H9 (cell line): Measurements from ENCODE around the gene ERFL. TPM values are rescaled to one million over a fixed set of nuclear protein-coding genes. Genes with fewer than 3 reads are reported as not detected.

Experiments used
- DNase-seq: peaks from one replicate; pipeline ENCODE4 v3.0.0-alpha.2; 2017
- H2AFZ ChIP-seq: one replicate; pipeline ENCODE4 v1.6.1; 2013; ENCODE audit warnings: mild to moderate bottlenecking, low read length, control low read depth, moderate library complexity
- H2AK5ac ChIP-seq: 2 replicates; pipeline ENCODE4 v1.6.1; 2013; ENCODE audit warnings: low read length, control low read depth, mixed read lengths; ENCODE audit not compliant: insufficient read length
- H2BK120ac ChIP-seq: one replicate; pipeline ENCODE4 v1.6.1; 2013; ENCODE audit warnings: low read depth, mild to moderate bottlenecking, low read length, control low read depth, inconsistent platforms; ENCODE audit not compliant: poor library complexity, severe bottlenecking
- H2BK12ac ChIP-seq: 2 replicates; pipeline ENCODE4 v1.6.1; 2013; ENCODE audit warnings: low read length, control low read depth, mixed read lengths, low read depth; ENCODE audit not compliant: insufficient read length
- H2BK15ac ChIP-seq: 2 replicates; pipeline ENCODE4 v1.6.1; 2013; ENCODE audit warnings: low read depth, low read length, control low read depth
- H2BK20ac ChIP-seq: one replicate; pipeline ENCODE4 v1.6.1; 2013; ENCODE audit warnings: low read depth, mild to moderate bottlenecking, low read length, control low read depth, inconsistent platforms; ENCODE audit not compliant: poor library complexity, severe bottlenecking
- H2BK5ac ChIP-seq: 2 replicates; pipeline ENCODE4 v1.6.1; 2013; ENCODE audit warnings: low read length, control low read depth, mixed read lengths; ENCODE audit not compliant: insufficient read length
- H3K14ac ChIP-seq: 2 replicates; pipeline ENCODE4 v1.6.1; 2013; ENCODE audit warnings: low read length, control low read depth; ENCODE audit not compliant: insufficient read depth
- H3K18ac ChIP-seq: 2 replicates; pipeline ENCODE4 v1.6.1; 2013; ENCODE audit warnings: low read depth, mild to moderate bottlenecking, mixed read lengths, low read length, control low read depth; ENCODE audit not compliant: insufficient read length
- H3K23ac ChIP-seq: 2 replicates; pipeline ENCODE4 v1.6.1; 2013; ENCODE audit warnings: low read length, control low read depth, mixed read lengths, low read depth; ENCODE audit not compliant: insufficient read length
- H3K23me2 ChIP-seq: 2 replicates; pipeline ENCODE4 v1.6.1; 2013; ENCODE audit warnings: low read depth, mild to moderate bottlenecking, mixed read lengths, low read length, control low read depth; ENCODE audit not compliant: insufficient read length, poor library complexity, severe bottlenecking
- H3K27ac ChIP-seq: 2 replicates; pipeline ENCODE4 v1.5.1; 2013; ENCODE audit warnings: low read length, control low read depth, mixed read lengths, low read depth; ENCODE audit not compliant: insufficient read length
- H3K27me3 ChIP-seq: 2 replicates; pipeline ENCODE4 v1.6.1; 2013; ENCODE audit warnings: low read length, control low read depth, inconsistent platforms; ENCODE audit not compliant: insufficient read depth
- H3K4ac ChIP-seq: 2 replicates; pipeline ENCODE4 v1.6.1; 2013; ENCODE audit warnings: low read depth, mild to moderate bottlenecking, control low read depth, inconsistent platforms, low read length, moderate library complexity
- H3K4me1 ChIP-seq: 2 replicates; pipeline ENCODE4 v1.6.1; 2013; ENCODE audit warnings: low read length, control low read depth, inconsistent platforms; ENCODE audit not compliant: insufficient read depth
- H3K4me2 ChIP-seq: 2 replicates; pipeline ENCODE4 v1.6.1; 2013; ENCODE audit warnings: low read length, control low read depth, mixed read lengths; ENCODE audit not compliant: insufficient read length, insufficient read depth
- H3K56ac ChIP-seq: 2 replicates; pipeline ENCODE4 v1.6.1; 2013; ENCODE audit warnings: low read depth, mild to moderate bottlenecking, mixed read lengths, low read length, control low read depth; ENCODE audit not compliant: insufficient read length
- H3K79me1 ChIP-seq: 2 replicates; pipeline ENCODE4 v1.6.1; 2013; ENCODE audit warnings: low read depth, mild to moderate bottlenecking, moderate library complexity, low read length, control low read depth, inconsistent platforms; ENCODE audit not compliant: insufficient read depth, poor library complexity, severe bottlenecking
- H3K79me2 ChIP-seq: 2 replicates; pipeline ENCODE4 v1.6.1; 2013; ENCODE audit warnings: low read length, control low read depth, inconsistent platforms; ENCODE audit not compliant: insufficient read depth
- H3K9ac ChIP-seq: 2 replicates; pipeline ENCODE4 v1.6.1; 2013; ENCODE audit warnings: low read length, control low read depth, mixed read lengths; ENCODE audit not compliant: insufficient read length; ENCODE audit errors: extremely low read depth
- H3K9me3 ChIP-seq: one replicate; pipeline ENCODE4 v1.6.1; 2013; ENCODE audit warnings: low read depth, low read length, inconsistent platforms; ENCODE audit not compliant: control insufficient read depth
- H3T11ph ChIP-seq: one replicate; pipeline ENCODE4 v1.6.1; 2013; ENCODE audit warnings: mild to moderate bottlenecking, low read length, control low read depth, inconsistent platforms
- H4K20me1 ChIP-seq: one replicate; pipeline ENCODE4 v1.6.1; 2013; ENCODE audit not compliant: control insufficient read depth, insufficient read length, insufficient read depth
- H4K5ac ChIP-seq: 2 replicates; pipeline ENCODE4 v1.6.1; 2013; ENCODE audit warnings: low read depth, mild to moderate bottlenecking, mixed read lengths, low read length, control low read depth; ENCODE audit not compliant: insufficient read length
- H4K8ac ChIP-seq: replicated peaks from 2 replicates; pipeline ENCODE4 v1.6.1; 2013; ENCODE audit warnings: low read length, control low read depth, mixed read lengths, low read depth; ENCODE audit not compliant: insufficient read length
- H4K91ac ChIP-seq: 2 replicates; pipeline ENCODE4 v1.6.1; 2013; ENCODE audit warnings: low read depth, mild to moderate bottlenecking, moderate library complexity, mixed read lengths, low read length, control low read depth; ENCODE audit not compliant: insufficient read length
- H3K27ac Mint-ChIP-seq, 3 experiments: 2 replicates in 2 of 3; 3 replicates in 1 of 3; pipeline ENCODE4 v1.8.0; 2020 to 2021; ENCODE audit warnings: mixed read lengths in 3 of 3, mild to moderate bottlenecking in 1 of 3, moderate library complexity in 1 of 3
- H3K27me3 Mint-ChIP-seq: 2 replicates; pipeline ENCODE4 v1.8.0; 2021; ENCODE audit warnings: low read depth, mild to moderate bottlenecking, moderate library complexity, mixed read lengths
- H3K36me3 Mint-ChIP-seq, 3 experiments: 2 replicates in 2 of 3; 3 replicates in 1 of 3; pipeline ENCODE4 v1.8.0; 2020 to 2021; ENCODE audit warnings: low read depth in 3 of 3, mixed read lengths in 3 of 3; ENCODE audit not compliant: insufficient read depth in 1 of 3
- H3K4me1 Mint-ChIP-seq, 2 experiments: 2 replicates each; pipeline ENCODE4 v1.8.0; 2020; ENCODE audit warnings: mixed read lengths in 2 of 2
- H3K4me3 Mint-ChIP-seq, 2 experiments: 2 replicates in 1 of 2; 3 replicates in 1 of 2; pipeline ENCODE4 v1.8.0; 2020 to 2021; ENCODE audit warnings: mild to moderate bottlenecking in 2 of 2, mixed read lengths in 2 of 2, moderate library complexity in 1 of 2
- H3K9me3 Mint-ChIP-seq, 2 experiments: 2 replicates in 1 of 2; 3 replicates in 1 of 2; pipeline ENCODE4 v1.8.0; 2020; ENCODE audit warnings: mild to moderate bottlenecking in 2 of 2, mixed read lengths in 2 of 2, moderate library complexity in 1 of 2
- CTCF ChIP-seq: fragments of 200-600 bp; sonication (generic); conservative IDR thresholded peaks from 3 replicates; pipeline ENCODE4 v1.8.0; 2021; ENCODE audit warnings: antibody characterized with exemption, mild to moderate bottlenecking
- WGBS: extraction: QIAGEN DNeasy Blood & Tissue Kit; methylation state at CpG from one replicate; pipeline ENCODE4 v1.1.7; 2013; ENCODE audit warnings: missing lambda C conversion rate, low lambda C conversion rate, mixed read lengths; ENCODE audit not compliant: insufficient read length; ENCODE audit errors: extremely low coverage; 5-methylcytosine and 5-hydroxymethylcytosine counted together
- total RNA-seq: library from RNA; stranded (reverse); gene quantifications from 2 replicates; pipeline ENCODE4 v1.2.1, GENCODE V29; 2021

ERFL gene
- total RNA-seq, 1 experiment from 2014 or later, result 0.22 TPM

- DNase-seq, result peak; percentile 17
- Histone ChIP-seq H3K27me3 (no peaks in the 10 kb centered on the region), H2BK20ac (no peak overlapping the region), H2AFZ (no peak overlapping the region), H3T11ph (no peak overlapping the region), H3K9me3 (no peaks in the 10 kb centered on the region), H3K9ac (no peak overlapping the region), H2BK12ac (no peak overlapping the region), H4K5ac (no peak overlapping the region), H3K4me2 (no peak overlapping the region), H4K8ac (no peak overlapping the region), H3K23me2 (no peaks in the 10 kb centered on the region), H3K56ac (no peak overlapping the region), H2BK15ac (no peak overlapping the region), H2BK120ac (no peak overlapping the region), H3K14ac (no peak overlapping the region), H2AK5ac (no peak overlapping the region), H3K27ac (no peak overlapping the region), H4K91ac (no peak overlapping the region), H3K79me1 (no peaks in the 10 kb centered on the region), H3K79me2 (no peaks in the 10 kb centered on the region), H2BK5ac (no peak overlapping the region), H3K18ac (no peak overlapping the region), H3K23ac (no peak overlapping the region), H3K4me1 (no peaks in the 10 kb centered on the region), H4K20me1 (no peaks in the 10 kb centered on the region), H3K4ac (no peak overlapping the region)
- WGBS, result no CpG with 5 or more reads among the region's 22 CpGs
- no peaks in the 10 kb centered on the region; the same call in 1 of the 2 replicates for H3K27me3 Mint-ChIP-seq
- TF ChIP-seq CTCF, result no peak
- H3K9me3 Mint-ChIP-seq, result no peaks in the 10 kb centered on the region
- no peaks in the 10 kb centered on the region for H3K4me1 Mint-ChIP-seq
- no peak overlapping the region for H3K27ac Mint-ChIP-seq
- no peak overlapping the region for H3K4me3 Mint-ChIP-seq
- peaks cover 4 to 11% (median 5%) of the 10 kb centered on the region in 3 experiments; a peak in 5 of 7 replicates for H3K36me3 Mint-ChIP-seq
These were observed 49.7 kb upstream of the ERFL start for GRCh38 chr19:41977916-41978315.
